GM18520 (cell line): ENCODE measurements around the gene PLCD4.

Source experiments
- ATAC-seq: cut with Tn5 transposase; IDR thresholded peaks from one replicate; pipeline ENCODE4 v1.9.1; 2021; ENCODE audit not compliant: unreplicated experiment

PLCD4 gene

GRCh38 chr2:218607436-218608115 lies at the start of gene PLCD4:
PLCD4 (plus strand) TSS chr2:218607899; CDS start chr2:218615740, 7,841 bp downstream.
- ATAC-seq = no peak

DNA sequence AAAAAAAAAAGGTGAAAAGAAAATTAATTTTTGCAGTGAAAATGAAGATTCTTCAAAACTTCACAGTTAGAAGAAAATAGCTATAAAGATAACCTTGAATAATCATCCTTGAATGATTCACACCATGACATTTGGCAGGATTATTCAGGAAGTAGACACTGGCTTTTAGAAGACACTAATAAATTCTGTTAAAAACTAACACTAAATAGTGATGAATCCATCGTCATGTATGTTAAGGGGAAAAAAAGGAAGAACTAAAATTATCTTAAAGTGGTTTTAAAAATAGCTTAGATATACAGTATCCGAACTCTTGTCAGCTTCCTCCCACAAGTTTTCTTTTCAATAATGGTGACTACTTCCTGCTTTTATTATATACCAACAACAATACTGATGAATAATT lies 49.8 kb upstream of the PLCD4 start:
- ATAC-seq = no peak

DNA sequence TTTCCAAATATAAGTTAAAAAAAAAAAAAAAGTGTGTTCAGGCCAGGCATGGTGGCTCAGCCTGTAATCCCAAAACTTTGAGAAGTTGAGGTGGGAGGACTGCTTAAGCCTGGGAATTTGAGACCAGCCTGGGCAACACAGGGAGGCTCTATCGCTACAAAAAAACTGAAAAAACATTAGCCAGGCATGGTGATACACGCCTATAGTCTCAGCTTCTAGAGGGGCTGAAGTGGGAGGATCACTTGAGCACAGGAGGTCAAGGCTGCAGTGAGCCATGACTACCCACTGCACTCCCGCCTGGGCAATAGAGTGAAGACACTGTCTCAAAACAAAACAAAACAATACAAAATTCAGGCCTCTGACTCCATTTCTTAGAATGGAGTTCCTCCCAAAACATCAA lies 48.7 kb upstream of the PLCD4 start:
- no peak for ATAC-seq

GRCh38 chr2:218564056-218564455 lies 43.6 kb upstream of the PLCD4 start:
- no peak for ATAC-seq

- ATAC-seq = no peak
Observed at GRCh38 chr2:218566296-218566695, 41.4 kb upstream of the PLCD4 start.

DNA sequence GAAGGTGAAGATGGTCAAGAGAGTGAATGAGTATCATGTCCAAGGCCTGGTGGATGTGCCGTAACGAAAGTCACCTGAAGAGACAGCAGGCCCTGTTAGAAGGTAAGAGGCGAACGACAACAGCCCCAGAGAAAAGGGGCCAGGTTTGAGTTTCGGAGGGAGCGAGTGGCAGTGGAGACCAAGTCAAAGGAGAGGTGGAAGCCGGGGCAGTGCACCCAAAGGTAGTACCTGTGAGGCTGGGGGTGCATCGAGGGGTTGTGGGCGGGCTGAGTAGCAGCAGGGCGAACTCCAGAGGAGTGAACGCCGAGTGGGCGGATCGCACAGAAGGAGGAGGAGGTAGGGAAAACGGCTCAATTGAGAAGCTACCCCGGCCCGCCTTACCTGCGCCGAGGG lies 39.9 kb upstream of the PLCD4 start:
- ATAC-seq = peak; percentile 12

DNA sequence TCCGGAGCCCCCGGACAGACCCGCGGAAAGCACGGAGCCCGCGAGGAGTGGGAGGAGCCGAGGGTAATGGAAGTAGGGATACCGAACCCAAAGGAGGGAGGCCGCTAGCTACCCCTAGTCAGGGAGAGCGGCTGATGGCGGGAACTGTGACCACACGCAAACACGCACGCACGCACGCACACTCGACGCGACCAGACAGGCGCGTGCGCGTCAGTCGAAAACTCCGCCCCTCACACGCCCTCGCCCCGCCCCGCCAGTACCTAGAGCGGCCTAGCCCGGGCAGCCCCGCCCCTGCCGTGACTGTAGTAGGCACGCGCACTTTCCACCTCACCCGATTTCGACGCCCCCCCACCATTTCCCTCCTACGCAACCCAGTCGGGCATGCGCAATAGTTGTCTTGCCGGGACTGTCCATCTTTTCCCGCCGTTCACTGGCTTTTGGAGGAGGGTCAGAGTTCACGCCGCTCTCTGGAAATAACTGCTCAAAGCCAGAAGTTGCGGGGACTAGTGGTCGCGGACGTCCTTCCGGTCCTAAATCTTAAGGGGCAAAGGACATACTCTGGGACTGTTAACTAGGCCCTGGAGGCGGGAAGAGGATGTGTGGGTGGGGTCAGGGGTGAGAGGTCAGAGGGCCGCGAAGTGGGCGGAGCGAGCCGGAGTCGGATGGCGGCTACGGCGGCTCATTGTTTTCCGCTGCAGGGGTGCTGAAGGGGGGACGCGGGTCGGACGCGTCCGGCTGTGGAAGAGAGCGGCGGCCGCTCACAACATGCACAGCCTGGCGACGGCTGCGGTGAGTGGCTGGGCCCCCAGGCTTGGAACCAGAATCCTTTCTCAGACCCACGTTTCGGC lies 39.3 kb upstream of the PLCD4 start, which contains the start of the genes CNOT9 and USP37:
CNOT9 (plus strand) TSS at position 650 of the 848 bp plus-strand sequence; CDS start at position 766, 116 bp downstream.
USP37 (minus strand) TSS at position 162 of the 848 bp plus-strand sequence. CDS start 9,698 bp downstream, outside the sequence.
- ATAC-seq = peak; percentile 49

- peak; percentile 27 for ATAC-seq
Observed at GRCh38 chr2:218569038-218569431, 38.7 kb upstream of the PLCD4 start.

DNA sequence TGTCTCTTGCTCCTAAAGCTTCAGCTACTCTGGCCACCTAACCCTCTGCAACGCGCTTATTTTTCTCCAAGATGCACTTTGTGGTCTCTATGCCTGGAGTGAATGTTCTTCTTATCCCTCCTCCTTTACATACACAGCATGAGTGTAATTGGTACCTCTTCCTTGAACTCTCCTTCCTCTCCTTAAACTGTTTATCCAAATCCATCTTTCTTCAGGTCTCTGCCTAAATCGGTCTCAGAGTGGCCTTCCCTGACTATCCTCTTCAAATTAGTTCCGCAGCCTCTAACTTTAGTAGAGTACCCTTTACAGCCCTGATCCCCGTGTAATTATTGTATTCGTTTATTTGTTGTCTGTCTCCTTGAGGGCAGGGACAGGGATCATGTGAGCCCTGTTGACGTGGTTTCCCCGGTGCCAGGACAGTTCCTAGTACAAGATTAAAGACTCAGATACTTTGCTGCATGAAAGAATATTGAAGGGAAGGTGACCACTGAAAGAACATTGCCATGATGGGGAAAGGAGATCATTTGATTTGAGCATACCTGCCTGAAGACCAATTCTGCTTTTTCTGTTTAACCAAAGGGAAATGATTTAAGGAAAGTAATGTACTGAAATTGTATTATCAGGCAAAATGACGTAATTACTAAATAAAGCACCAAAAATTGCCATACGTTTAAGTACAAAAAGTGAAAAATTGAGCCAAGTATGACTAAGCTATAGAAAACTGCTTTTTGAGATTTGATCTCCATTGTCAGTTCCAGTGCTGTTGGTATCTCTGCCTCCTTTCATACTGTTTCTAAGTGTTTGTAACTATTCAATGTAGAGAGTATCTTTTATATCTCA lies 37.8 kb upstream of the PLCD4 start:
- ATAC-seq = no peak

DNA sequence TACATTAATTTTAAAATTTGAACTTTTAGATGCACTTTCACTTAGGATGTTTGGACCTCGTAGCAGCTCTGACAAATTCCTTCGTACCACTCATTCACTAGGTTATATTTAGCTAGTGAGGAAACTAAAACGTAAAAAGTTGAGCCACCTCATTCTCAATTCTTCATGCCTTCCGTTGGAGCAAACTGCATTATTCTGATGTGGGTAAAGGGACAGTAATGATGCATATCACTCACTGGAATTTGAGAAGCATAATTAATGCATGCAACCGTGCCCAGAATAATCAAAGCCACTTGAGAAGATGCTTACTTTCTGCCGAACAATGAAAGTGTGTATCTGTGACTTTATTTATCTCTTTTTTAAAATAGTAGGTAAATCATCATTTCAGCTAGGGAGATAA lies 36.8 kb upstream of the PLCD4 start:
- no peak for ATAC-seq

- ATAC-seq = no peak
Observed at GRCh38 chr2:218576854-218577253, 30.8 kb upstream of the PLCD4 start.

GRCh38 chr2:218577482-218578220 lies 30.0 kb upstream of the PLCD4 start:
- ATAC-seq = no peak

- no peak for ATAC-seq
Observed at GRCh38 chr2:218578272-218578877, 29.3 kb upstream of the PLCD4 start.

DNA sequence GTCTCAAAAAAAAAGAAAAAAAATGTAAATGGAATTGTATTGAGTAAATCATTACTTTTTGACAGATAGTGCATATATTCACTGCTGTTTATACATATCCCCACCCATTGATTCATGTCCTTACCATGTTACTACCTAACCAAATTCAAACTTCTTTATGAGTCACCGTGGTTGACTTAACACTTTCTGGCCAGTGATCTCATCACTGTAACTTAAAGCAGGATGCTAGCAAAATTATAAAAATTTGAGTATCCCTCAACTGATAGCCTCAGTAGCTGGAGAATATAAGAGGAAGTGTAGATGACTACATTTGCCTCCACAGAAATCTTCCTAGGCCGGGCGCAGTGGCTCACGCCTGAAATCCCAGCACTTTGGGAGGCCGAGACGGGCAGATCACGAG lies 25.6 kb upstream of the PLCD4 start:
- peak; percentile 74 for ATAC-seq

DNA sequence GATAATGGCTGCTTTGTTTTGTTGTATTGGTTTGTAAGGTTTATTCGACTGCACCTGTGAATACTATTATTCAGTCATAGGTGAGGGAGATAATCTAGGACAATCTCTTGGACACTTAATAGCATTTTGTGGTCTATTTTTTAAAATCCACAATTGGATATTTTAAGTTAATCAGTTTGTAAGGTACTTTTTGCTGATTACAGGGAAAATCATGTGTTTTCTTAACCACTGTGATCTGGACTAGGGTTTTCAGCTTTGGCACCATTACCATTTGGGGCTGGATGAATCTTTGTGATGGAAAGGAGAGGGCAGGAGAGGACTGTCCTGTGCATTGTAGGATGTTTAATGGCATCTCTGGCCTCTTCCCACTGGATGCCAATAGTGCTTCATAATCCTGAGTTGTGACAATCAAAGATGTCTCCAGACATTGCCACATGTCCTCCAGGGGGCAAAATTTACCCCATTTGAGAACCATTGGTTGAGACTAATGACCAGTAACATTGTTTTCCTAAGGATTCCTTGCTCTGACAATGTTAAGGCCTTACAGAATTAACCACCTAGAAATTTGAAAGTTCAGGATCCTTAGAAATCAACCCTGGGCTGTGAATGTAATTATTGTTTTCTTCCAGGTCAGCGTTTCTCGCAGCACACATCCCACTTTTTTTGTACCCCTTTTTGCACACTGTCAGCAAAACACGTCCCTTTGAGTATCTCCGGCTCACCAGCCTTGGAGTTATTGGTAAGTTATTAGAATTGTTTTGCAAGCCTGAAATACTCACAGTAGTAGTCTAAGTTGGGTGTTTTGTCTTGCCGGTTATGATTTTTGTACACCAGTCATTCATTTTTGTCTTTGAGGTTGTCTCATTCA lies 23.5 kb upstream of the PLCD4 start:
- ATAC-seq = no peak

GRCh38 chr2:218585541-218585940 lies 22.2 kb upstream of the PLCD4 start:
- no peak for ATAC-seq

DNA sequence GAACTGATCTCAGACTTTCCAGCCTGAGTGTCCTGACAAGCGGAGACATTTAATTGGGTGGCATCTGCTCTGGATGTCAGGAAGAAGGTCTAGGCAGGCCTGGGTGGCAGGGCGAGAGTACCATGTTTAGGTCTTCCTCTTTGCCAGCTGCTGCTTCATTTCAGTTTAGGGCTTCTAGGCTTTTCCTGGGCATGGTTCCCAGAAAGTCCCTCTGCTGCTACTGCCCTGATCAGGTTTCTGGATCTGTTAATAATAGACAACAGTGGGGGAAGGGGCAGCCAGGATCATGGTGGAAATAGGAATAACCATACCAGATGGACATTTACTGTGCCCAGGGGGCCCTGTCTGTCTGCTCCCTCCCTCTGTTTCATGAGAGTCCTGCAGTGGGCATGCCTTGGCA lies 2.3 kb upstream of the PLCD4 start:
- no peak for ATAC-seq

DNA sequence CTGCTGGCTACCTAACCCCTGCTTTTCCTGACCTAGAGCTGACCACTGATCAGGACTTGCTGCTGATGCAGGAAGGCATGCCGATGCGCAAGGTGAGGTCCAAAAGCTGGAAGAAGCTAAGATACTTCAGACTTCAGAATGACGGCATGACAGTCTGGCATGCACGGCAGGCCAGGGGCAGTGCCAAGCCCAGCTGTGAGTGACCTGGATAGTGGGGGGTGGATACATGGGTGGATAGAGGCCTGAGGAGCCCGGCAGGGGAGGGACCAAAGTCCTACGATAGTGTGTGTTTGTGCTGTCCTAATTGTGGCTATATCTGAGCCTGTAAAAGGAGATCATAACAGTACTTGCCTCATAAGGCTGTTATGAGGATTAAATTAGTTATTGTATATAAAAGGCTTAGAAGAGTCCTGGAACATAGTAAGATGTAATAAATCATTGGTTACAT lies 8.2 kb downstream of the PLCD4 start:
- ATAC-seq = no peak
